Measurements from ENCODE around the gene RD3L.

RD3L gene

GRCh38 chr14:103892247-103892646 lies 50.1 kb downstream of the RD3L start:
- no peak for DNase-seq

GRCh38 chr14:103891667-103892215 lies 50.6 kb downstream of the RD3L start:
- DNase-seq: no peak

- DNase-seq: no peak
Measured at GRCh38 chr14:103890821-103891666, 51.3 kb downstream of the RD3L start.
